ENCODE data around the gene KCTD2.

GRCh38 chr17:75051941-75052340 is 4.9 kb downstream of the KCTD2 start:
- TF ChIP-seq POLR2A (IDR thresholded peaks at IDR 0.05), result no peak
- TF ChIP-seq, protein P1, sequence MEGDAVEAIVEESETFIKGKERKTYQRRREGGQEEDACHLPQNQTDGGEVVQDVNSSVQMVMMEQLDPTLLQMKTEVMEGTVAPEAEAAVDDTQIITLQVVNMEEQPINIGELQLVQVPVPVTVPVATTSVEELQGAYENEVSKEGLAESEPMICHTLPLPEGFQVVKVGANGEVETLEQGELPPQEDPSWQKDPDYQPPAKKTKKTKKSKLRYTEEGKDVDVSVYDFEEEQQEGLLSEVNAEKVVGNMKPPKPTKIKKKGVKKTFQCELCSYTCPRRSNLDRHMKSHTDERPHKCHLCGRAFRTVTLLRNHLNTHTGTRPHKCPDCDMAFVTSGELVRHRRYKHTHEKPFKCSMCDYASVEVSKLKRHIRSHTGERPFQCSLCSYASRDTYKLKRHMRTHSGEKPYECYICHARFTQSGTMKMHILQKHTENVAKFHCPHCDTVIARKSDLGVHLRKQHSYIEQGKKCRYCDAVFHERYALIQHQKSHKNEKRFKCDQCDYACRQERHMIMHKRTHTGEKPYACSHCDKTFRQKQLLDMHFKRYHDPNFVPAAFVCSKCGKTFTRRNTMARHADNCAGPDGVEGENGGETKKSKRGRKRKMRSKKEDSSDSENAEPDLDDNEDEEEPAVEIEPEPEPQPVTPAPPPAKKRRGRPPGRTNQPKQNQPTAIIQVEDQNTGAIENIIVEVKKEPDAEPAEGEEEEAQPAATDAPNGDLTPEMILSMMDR (IDR thresholded peaks at IDR 0.05 in 4 of 5, conservative IDR thresholded peaks at IDR 0.05 in 1 of 5), result no peak
